GM21526 (cell line): ENCODE results near the gene KAZN.

Experiments
- ATAC-seq: cut with Tn5 transposase; IDR thresholded peaks from one replicate; pipeline ENCODE4 v1.9.1; 2021; ENCODE audit warnings: moderate library complexity; ENCODE audit not compliant: unreplicated experiment, low FRiP score

The KAZN gene

GRCh38 chr1:14583788-14584187 is 14.7 kb upstream of the KAZN start:
- no peak for ATAC-seq

DNA sequence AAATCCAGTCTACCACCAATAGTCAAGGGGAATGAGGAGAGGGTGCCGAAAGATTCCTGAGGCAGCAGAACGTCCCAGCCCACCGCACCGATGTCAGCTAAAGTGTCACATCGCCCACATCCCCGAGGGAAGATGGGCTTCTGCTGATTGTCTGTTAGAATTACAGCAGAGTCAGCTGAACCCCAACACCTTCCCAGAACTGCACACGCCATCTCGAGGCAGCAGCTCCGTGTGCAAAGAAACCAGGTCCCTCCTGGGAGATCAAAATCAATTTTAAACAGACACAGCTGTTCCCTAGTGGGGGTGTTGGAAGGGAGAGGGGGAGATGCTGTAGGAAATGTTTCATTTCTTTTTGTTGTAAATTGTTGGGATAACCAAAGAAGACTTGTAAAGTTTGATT is 12.8 kb upstream of the KAZN start:
- ATAC-seq, result no peak

DNA sequence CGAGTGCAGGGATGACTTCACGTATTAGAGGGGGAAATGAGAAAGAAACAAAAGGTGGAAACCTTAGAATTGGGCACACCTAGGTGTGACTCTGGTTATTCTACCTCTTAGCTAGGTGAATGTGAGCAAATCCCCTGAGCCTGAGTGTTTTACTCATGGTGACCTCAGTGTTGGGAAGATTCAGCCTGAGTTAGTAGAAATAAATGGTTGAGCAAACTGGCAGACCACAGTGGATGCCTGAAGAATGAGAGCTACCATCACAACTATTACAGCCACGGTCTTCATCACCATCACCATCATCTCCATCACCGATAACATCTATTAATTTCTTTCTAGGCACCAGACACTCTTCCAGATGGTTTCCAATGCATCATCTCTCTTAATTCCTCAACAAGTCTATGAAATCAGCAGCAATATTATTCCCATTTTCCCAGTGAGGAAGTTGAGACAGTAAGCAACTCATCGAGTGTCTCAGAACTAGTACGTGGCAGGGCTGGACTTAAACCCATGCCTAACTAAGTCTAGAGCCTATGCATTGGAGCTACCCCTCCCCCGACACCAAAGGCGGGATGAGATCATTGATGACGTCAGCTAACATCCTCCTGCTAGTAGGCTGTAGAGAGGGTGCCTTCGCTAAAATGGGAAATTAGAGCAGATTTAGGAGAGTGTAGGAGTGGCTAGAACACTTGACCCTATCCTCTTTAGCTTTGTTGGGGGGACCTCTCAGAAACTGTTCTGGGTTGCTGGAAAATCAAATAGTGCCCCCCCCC is 7.9 kb upstream of the KAZN start:
- no peak for ATAC-seq

GRCh38 chr1:14591600-14591999 is 6.9 kb upstream of the KAZN start:
- ATAC-seq, result no peak

DNA sequence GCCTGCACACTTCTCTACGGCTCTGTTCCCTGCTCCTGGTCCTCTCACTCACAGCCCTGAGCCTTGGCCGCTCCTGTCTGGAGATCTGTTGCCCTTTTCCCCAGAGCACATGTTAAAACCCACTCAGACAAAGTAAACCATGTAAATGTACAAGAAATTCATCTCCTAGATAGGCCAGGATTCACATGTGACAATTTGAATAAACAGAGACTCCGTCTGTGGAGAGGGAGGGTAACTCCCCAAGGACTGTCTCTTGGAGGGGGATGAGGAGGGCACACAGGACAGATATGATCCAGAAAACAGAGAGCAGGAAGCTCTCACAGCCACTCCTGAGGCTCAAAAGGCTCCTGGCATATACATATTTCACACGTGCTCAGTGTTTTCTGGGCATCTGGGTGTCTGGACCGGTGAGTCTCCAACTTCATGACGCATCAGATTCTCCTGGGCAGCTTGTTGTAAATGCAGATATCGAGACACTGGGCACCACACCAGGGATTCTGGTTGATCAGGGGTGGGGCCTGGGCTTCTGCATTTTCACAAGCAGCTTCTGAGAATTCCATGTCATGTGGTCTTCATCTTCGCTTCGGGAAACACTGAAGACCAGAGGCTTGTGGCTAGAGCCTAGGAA is 6.4 kb upstream of the KAZN start:
- no peak for ATAC-seq

GRCh38 chr1:14593302-14593701 is 5.2 kb upstream of the KAZN start:
- no peak for ATAC-seq

DNA sequence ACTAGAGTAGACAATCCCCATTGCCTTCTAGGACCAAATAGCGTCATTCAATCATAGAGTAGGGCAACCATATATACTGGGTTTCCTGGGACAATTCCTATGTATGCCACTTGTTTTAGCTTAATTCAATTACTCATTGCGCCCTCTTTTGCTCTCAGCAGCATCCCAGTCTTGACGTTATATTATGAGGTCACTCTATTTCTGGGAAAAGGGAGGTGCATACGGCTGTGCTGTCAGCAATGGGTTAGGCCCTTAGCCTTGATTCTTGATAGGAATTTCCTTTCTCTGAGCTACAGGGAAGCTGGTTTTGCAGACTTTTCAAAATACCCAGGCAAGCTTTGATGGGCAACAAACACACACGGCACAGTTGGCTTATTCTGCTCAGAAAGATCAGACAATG is 4.4 kb upstream of the KAZN start:
- no peak for ATAC-seq

DNA sequence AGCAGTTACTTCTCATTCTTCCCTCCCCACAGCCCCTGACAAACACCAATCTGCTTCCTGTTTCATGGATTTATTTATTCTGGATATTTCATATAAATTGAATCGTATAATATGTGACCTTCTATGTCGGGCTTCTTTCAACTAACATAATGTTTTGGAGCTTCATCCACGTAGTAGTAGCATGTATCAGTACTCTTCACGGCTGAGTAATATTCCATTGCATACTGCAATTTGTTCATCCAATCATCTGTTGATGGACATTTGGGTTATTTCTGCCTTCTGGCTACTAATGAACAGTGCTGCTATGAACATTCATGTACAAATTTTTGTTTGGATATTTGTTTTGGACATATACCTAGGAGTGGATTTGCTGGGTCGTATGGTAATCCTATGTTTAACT is 1.9 kb upstream of the KAZN start:
- ATAC-seq, result no peak

GRCh38 chr1:14597343-14598006 is 1.0 kb upstream of the KAZN start:
- ATAC-seq, result no peak

DNA sequence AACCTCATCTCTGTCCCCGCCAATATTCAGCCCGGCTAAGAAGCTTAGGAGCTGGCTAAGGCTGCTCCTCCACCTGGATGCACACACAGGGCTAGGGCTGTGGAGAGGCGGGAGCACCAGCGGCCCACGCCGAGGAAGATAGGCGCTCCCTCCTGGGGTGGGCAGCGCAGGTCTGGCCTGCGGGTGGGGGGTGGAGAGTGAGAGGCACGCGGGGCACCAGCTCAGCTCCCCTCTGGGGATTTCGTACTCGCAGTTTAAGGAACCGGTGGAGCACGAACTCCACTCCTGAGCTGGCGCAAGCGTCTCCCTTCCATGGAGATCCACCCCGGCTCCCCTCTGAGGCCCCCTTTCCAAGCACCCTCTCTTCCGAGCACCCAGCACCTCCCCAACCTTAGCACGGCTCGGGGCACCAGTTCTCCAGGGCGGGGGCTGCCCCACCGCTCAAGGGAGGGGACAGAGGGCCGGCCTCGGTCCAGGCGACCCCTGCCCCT is 433 bp upstream of the KAZN start:
- ATAC-seq, result no peak

GRCh38 chr1:14599183-14599791 is 802 bp downstream of the KAZN start:
- no peak for ATAC-seq

GRCh38 chr1:14599800-14600199 is 1.3 kb downstream of the KAZN start:
- ATAC-seq, result no peak

- ATAC-seq, result no peak
Measured at GRCh38 chr1:14600405-14601112, 2.1 kb downstream of the KAZN start.

- ATAC-seq, result no peak
Measured at GRCh38 chr1:14602136-14602535, 3.7 kb downstream of the KAZN start.

GRCh38 chr1:14603645-14604044 is 5.2 kb downstream of the KAZN start:
- ATAC-seq, result no peak

- no peak for ATAC-seq
Measured at GRCh38 chr1:14604414-14604813, 5.9 kb downstream of the KAZN start.

GRCh38 chr1:14605945-14606344 is 7.5 kb downstream of the KAZN start:
- ATAC-seq, result no peak

- no peak for ATAC-seq
Measured at GRCh38 chr1:14606632-14607031, 8.1 kb downstream of the KAZN start.

GRCh38 chr1:14607295-14607694 is 8.8 kb downstream of the KAZN start:
- no peak for ATAC-seq

GRCh38 chr1:14608308-14608707 is 9.8 kb downstream of the KAZN start:
- ATAC-seq, result no peak

DNA sequence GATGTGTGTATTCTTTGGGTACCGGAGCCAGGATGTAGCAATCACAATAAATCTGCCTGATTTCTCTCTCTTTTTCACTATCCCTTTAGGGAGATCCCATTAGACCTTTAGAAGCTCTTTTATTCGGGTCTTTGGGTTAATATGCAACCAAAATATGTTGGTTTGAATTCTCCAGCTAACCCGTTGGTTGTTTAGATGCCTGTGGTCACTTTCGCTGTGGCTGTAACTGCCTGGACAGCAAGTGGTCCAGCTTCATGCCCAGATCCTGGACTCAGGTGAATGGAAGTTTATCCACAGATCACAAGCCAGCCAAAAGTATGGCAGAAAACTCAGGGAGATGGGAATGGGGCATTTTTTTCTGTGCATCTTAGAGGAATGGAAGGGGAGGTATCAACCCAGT is 12.3 kb downstream of the KAZN start:
- ATAC-seq, result no peak
